Renal cortex interstitium (tissue), 11 donors: ENCODE measurements around the gene VEGFA. TPM values are rescaled to one million over a fixed set of nuclear protein-coding genes. Genes with fewer than 3 reads are reported as not detected.

Experiments used
- DNase-seq, 11 donors: peaks; one replicate each; pipeline ENCODE4 v3.0.0-alpha.2; 2013; ENCODE audit warnings: low read depth in 9 of 11, low spot score in 4 of 11; ENCODE audit errors: extremely low read depth in 1 of 11
- polyA plus RNA-seq, 3 donors: library from polyadenylated mRNA; unstranded; fragments of 120-200 nt; gene quantifications; one replicate each; pipeline ENCODE4 v1.2.1, GENCODE V29; 2013; ENCODE audit not compliant: insufficient read length in 3 of 3

The VEGFA gene
- polyA plus RNA-seq, 3 donors, result 293 to 424 (median 310) TPM

DNA sequence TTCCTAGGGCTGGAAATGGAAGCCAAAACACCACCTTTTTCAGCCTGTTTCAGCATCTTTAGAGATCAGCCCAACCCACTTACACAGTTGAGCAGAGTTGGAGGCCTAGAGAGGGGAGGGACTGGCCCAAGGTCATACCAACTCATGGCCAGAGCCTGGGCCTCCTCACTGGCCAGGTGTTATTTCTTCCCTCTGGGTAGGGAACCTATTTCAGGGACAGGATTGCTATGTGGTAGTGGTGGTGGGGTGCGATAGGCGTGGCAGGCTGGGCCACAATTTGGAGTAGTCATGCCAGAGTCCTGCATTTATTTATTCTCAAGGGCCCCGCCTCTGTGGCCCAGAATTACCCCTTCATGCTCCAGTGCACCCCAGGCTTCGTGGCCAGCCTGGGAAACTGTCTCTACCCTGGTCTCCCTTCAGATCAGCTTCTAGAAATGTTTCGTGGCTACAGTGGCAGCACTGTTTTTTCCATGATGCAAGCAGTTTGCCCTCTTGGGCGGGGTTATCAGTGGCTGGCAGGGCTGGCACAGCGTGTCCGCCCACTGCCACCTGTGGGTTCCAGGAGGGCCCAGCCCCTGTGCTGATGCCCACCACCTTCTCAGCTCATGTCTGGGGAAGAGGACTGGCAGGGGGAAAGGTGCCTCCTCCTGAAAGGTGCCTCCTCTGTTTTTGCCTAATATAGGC, 6.2 kb downstream of the VEGFA start:
- DNase-seq, result no peak

DNA sequence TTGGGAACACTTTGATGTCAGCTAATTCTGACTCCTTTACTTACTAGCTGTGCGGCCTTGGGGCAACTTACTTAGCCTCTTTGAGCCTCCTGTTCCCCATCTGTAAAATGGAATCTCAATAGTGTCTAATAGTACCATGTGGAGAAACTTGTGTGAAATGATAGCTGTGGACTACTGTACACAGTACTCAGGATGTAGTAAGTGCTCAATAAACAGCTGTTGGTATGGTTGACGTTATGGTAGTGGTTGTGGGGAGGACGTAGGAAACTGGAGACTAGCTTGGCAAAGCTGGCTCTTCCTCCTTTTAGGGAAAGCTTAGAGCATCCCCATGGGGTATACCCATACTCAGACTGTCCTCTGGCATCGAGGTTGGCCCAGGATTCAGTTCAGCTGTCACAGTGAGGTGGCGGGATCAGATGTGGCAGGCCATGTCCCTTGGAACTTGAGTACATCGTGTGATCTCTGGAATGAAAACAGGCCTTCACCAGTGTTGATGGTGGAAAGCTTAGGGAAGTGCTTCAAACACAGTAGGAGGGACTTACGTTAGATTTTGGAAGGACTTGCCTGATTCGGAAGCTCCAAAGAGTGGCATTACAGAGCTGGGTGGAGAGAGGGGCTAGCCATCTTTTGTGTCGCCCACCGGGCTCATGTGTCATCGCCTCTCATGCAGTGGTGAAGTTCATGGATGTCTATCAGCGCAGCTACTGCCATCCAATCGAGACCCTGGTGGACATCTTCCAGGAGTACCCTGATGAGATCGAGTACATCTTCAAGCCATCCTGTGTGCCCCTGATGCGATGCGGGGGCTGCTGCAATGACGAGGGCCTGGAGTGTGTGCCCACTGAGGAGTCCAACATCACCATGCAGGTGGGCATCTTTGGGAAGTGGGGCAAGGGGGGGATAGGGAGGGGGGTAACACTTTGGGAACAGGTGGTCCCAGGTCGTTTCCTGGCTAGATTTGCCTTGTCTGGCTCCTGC, 7.1 kb downstream of the VEGFA start:
- DNase-seq, result no peak

GRCh38 chr6:43778131-43778855, 8.3 kb downstream of the VEGFA start:
- no peak for DNase-seq

- no peak for DNase-seq
These were observed 9.2 kb downstream of the VEGFA start for GRCh38 chr6:43778976-43779851.

- peak in 6 of 11 donors; percentile 40 to 71 (median 49) for DNase-seq
These were observed 9.8 kb downstream of the VEGFA start for GRCh38 chr6:43779852-43780236.

- no peak for DNase-seq
These were observed 10.3 kb downstream of the VEGFA start for GRCh38 chr6:43780293-43780692.

- DNase-seq, result no peak
These were observed 11.2 kb downstream of the VEGFA start for GRCh38 chr6:43780941-43781928.

DNA sequence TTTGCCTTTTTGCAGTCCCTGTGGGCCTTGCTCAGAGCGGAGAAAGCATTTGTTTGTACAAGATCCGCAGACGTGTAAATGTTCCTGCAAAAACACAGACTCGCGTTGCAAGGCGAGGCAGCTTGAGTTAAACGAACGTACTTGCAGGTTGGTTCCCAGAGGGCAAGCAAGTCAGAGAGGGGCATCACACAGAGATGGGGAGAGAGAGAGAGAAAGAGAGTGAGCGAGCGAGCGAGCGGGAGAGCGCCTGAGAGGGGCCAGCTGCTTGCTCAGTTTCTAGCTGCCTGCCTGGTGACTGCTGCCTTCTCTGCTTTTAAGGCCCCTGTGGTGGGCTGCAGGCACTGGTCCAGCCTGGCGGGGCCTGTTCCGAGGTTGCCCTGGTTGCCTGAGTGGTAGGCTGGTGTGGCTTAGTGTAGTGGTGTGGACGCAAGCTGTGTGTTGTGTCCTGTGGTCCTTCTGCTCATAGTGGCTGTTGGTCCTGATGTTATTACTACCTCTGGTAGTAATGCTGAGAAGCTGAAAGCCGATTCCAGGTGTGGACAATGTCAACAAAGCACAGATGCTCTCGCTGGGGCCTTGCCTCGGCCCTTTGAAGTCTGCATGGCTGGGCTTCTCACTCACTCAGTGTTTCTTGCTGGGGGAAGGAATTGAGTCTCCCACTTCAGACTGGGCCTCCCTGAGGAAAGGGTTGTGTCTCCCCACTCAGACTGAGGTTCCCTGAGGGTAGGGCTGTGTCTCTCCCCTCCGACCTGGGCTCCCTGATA, 12.1 kb downstream of the VEGFA start:
- DNase-seq, result no peak

GRCh38 chr6:43782764-43783513, 12.9 kb downstream of the VEGFA start:
- no peak for DNase-seq

DNA sequence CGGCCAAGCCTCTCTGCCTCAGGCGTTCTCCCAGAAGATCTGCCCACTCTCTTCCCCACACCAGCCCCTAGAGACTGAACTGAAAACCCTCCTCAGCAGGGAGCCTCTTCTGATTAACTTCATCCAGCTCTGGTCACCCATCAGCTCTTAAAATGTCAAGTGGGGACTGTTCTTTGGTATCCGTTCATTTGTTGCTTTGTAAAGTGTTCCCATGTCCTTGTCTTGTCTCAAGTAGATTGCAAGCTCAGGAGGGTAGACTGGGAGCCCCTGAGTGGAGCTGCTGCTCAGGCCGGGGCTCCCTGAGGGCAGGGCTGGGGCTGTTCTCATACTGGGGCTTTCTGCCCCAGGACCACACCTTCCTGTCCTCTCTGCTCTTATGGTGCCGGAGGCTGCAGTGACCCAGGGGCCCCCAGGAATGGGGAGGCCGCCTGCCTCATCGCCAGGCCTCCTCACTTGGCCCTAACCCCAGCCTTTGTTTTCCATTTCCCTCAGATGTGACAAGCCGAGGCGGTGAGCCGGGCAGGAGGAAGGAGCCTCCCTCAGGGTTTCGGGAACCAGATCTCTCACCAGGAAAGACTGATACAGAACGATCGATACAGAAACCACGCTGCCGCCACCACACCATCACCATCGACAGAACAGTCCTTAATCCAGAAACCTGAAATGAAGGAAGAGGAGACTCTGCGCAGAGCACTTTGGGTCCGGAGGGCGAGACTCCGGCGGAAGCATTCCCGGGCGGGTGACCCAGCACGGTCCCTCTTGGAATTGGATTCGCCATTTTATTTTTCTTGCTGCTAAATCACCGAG, 14.2 kb downstream of the VEGFA start:
- DNase-seq, result no peak

GRCh38 chr6:43785220-43785752, 15.3 kb downstream of the VEGFA start:
- no peak for DNase-seq

DNA sequence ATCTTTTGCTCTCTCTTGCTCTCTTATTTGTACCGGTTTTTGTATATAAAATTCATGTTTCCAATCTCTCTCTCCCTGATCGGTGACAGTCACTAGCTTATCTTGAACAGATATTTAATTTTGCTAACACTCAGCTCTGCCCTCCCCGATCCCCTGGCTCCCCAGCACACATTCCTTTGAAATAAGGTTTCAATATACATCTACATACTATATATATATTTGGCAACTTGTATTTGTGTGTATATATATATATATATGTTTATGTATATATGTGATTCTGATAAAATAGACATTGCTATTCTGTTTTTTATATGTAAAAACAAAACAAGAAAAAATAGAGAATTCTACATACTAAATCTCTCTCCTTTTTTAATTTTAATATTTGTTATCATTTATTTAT, 15.9 kb downstream of the VEGFA start:
- DNase-seq, result no peak

GRCh38 chr6:43786664-43787329, 16.8 kb downstream of the VEGFA start:
- DNase-seq, result no peak

DNA sequence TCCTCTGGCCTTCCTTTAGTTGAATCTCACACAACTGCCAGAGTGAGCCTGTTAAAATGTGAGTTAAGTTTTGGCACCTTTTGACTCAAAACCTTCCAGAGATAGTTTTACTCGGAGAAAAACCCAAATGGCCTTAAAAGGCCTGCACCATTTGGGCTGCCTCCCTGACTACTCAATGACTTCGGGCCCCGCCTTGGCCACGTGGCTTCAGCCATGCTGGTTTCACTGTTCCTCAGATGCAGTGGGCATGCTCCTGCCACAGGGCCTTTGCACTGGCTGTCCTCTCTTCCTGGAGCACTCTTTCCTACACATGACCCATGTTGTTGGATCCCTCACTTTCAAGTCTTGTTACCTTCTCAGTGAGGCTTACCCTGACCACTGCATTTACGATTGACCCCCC, 18.3 kb downstream of the VEGFA start:
- DNase-seq, result no peak

- no peak for DNase-seq
These were observed 19.4 kb downstream of the VEGFA start for GRCh38 chr6:43789447-43789846.
